GM12878 (cell line): Measurements from ENCODE around the gene PIEZO2. TPM values are rescaled to one million over a fixed set of nuclear protein-coding genes. Genes with fewer than 3 reads are reported as not detected.

Source experiments
- ATAC-seq: fragments of 200-7000 bp; cut with Tn5 transposase; 3 replicates; pipeline ENCODE4 v1.9.1; 2020; ENCODE audit warnings: mild to moderate bottlenecking, moderate library complexity
- BruUV-seq: library from RNA; stranded (reverse); fragments of 400-500 nt; replicated peaks from 2 replicates; lab custom pipeline; 2021; lab: Mats Ljungman, UMichigan
- CTCF ChIA-PET: fragments of 300-600 bp; sonication (Branson Sonifier 250); formaldehyde crosslinking; extraction: SDS; loops from one replicate; lab custom pipeline; 2021; ENCODE audit warnings: inconsistent platforms; lab: Yijun Ruan, JAX
- POLR2A ChIA-PET: fragments of 350-600 bp; formaldehyde crosslinking; extraction: SDS; loops from one replicate; lab custom pipeline; 2021; ENCODE audit warnings: inconsistent platforms; lab: Charles Lee
- RAD21 ChIA-PET: fragments of 300-600 bp; sonication (Branson Sonifier 250); formaldehyde crosslinking; loops from one replicate; lab custom pipeline; 2023; ENCODE audit warnings: antibody characterized with exemption; ENCODE audit not compliant: unreplicated experiment; lab: Charles Lee
- SMC1A ChIA-PET: fragments of 300-600 bp; sonication (Branson Sonifier 250); formaldehyde crosslinking; loops from one replicate; lab custom pipeline; 2023; ENCODE audit not compliant: unreplicated experiment, uncharacterized antibody; lab: Charles Lee
- DNase-seq: peaks from one replicate; pipeline ENCODE4 v3.0.0-alpha.2; 2011; ENCODE audit warnings: low read depth, low spot score
- FAIRE-seq: peaks from 3 replicates; lab custom pipeline; 2011; peaks lifted over from hg19 to GRCh38; lab: Jason Lieb, UNC
- H2AFZ ChIP-seq: 2 replicates; pipeline ENCODE4 v1.6.0; 2011; ENCODE audit warnings: low read depth, low read length, control low read depth; ENCODE audit not compliant: control insufficient read depth
- H3K27ac ChIP-seq: 2 replicates; pipeline ENCODE4 v1.5.1; 2011; ENCODE audit warnings: control low read depth; ENCODE audit not compliant: control insufficient read depth, insufficient read depth
- H3K27me3 ChIP-seq, 2 experiments: replicated peaks in 1 of 2; 2 replicates each; pipeline versions ENCODE4 v1.6.0 to v1.6.1; 2011; ENCODE audit warnings: low read length in 1 of 2; ENCODE audit not compliant: control insufficient read depth in 2 of 2, insufficient read depth in 2 of 2
- H3K36me3 ChIP-seq, 2 experiments: 2 replicates each; pipeline ENCODE4 v1.5.1; 2011; ENCODE audit warnings: low read length in 1 of 2; ENCODE audit not compliant: control insufficient read depth in 2 of 2, insufficient read depth in 2 of 2
- H3K4me1 ChIP-seq: 2 replicates; pipeline ENCODE4 v1.6.1; 2011; ENCODE audit warnings: mild to moderate bottlenecking, low read length, moderate library complexity, mixed read lengths; ENCODE audit not compliant: control insufficient read depth, insufficient read depth
- H3K4me2 ChIP-seq: 2 replicates; pipeline ENCODE4 v1.6.0; 2011; ENCODE audit warnings: control low read depth; ENCODE audit not compliant: control insufficient read depth, insufficient read depth
- H3K4me3 ChIP-seq: fragments of 200-600 bp; sonication (generic); 2 replicates; pipeline ENCODE4 v1.5.1; 2016
- H3K79me2 ChIP-seq: 2 replicates; pipeline ENCODE4 v1.6.0; 2011; ENCODE audit warnings: low read length; ENCODE audit not compliant: control insufficient read depth, insufficient read depth
- H3K9ac ChIP-seq: 2 replicates; pipeline ENCODE4 v1.8.0; 2011; ENCODE audit warnings: low read length, control low read depth, mixed read lengths; ENCODE audit not compliant: control insufficient read depth, insufficient read depth
- H3K9me3 ChIP-seq: replicated peaks from 3 replicates; pipeline ENCODE4 v1.5.1; 2011; ENCODE audit warnings: mild to moderate bottlenecking, low read length; ENCODE audit not compliant: control insufficient read depth, insufficient read depth
- H4K20me1 ChIP-seq: 2 replicates; pipeline ENCODE4 v1.6.0; 2011; ENCODE audit not compliant: control insufficient read depth, insufficient read depth
- BCL11A ChIP-seq: IDR thresholded peaks from 2 replicates; pipeline ENCODE4 v1.6.1; 2011; ENCODE audit warnings: low read depth, low read length
- BRCA1 ChIP-seq: IDR thresholded peaks from 2 replicates; pipeline ENCODE4 v1.6.1; 2011; ENCODE audit warnings: low read depth, low read length, improper control_type of control experiment
- FOXK2 ChIP-seq: fragments of 450-650 bp; IDR thresholded peaks from 2 replicates; pipeline ENCODE4 v1.6.1; 2017; ENCODE audit warnings: mild to moderate bottlenecking, moderate library complexity
- NFYB ChIP-seq: IDR thresholded peaks from 2 replicates; pipeline ENCODE4 v1.6.1; 2011; ENCODE audit warnings: low read depth, mild to moderate bottlenecking, low read length, improper control_type of control experiment, moderate library complexity; ENCODE audit not compliant: insufficient read depth
- POLR2AphosphoS5 ChIP-seq: IDR thresholded peaks from 2 replicates; pipeline ENCODE4 v1.6.1; 2011; ENCODE audit warnings: mild to moderate bottlenecking, low read length, inconsistent platforms
- SPI1 ChIP-seq: IDR thresholded peaks from 2 replicates; pipeline ENCODE4 v1.6.1; 2011; ENCODE audit warnings: low read depth, mild to moderate bottlenecking, low read length, moderate library complexity, borderline replicate concordance; ENCODE audit not compliant: insufficient read depth
- WGBS: methylation state at CpG from one replicate; pipeline ENCODE4 v1.1.6; 2016; ENCODE audit warnings: low lambda C conversion rate; ENCODE audit not compliant: insufficient replicate concordance, insufficient coverage; ENCODE audit errors: missing lambda C conversion rate; 5-methylcytosine and 5-hydroxymethylcytosine counted together
- in situ Hi-C: fragments of 300-500 bp; cut with MboI; formaldehyde crosslinking; loops from 9 replicates; pipeline ENCODE4 v1.14.3; 2018; ENCODE audit warnings: mixed read lengths
- intact Hi-C: fragments of 100-400 bp; cut with micrococcal nuclease; formaldehyde crosslinking; loops from one replicate; pipeline ENCODE4 v1.14.2; 2022; ENCODE audit not compliant: unreplicated experiment
- polyA plus RNA-seq, 11 experiments: library from polyadenylated mRNA; depleted of rRNA in 4 of 11; unstranded in 6 of 11; stranded (reverse) in 5 of 11; fragments of >200 nt; fragmentation: Nextera tagmentation in 4 of 11; fragmentation: Illumina TruSeq in 1 of 11; extraction: Ambion mirVana in 4 of 11; extraction: Trizol in 1 of 11; gene quantifications; 1 replicate in 1 of 11; 2 replicates in 10 of 11; pipeline versions ENCODE4 v1.2.1 to v1.2.3, GENCODE V29; 2011 to 2016; ENCODE audit warnings: inconsistent platforms in 2 of 11, missing spikeins in 2 of 11, low read depth in 1 of 11
- total RNA-seq, 4 experiments: library from RNA; depleted of rRNA in 3 of 4; stranded (reverse); fragments of >200 nt in 3 of 4; fragmentation: Illumina TruSeq in 1 of 4; extraction: Trizol in 1 of 4; gene quantifications; 2 replicates each; pipeline versions ENCODE4 v1.2.1 to v1.2.3, GENCODE V29; 2013 to 2021
- TF ChIP-seq, protein P1 (sequence below), 3 experiments: IDR thresholded peaks in 2 of 3; conservative IDR thresholded peaks in 1 of 3; 2 replicates each; pipeline ENCODE4 v1.5.1; 2011; ENCODE audit warnings: low read depth in 3 of 3, low read length in 3 of 3, mild to moderate bottlenecking in 3 of 3, control low read depth in 2 of 3, moderate library complexity in 2 of 3, inconsistent platforms in 1 of 3, mixed read lengths in 1 of 3; ENCODE audit not compliant: control insufficient read depth in 2 of 3, insufficient read depth in 1 of 3; ENCODE audit errors: extremely low read depth in 1 of 3

Gene PIEZO2
- total and polyA plus RNA-seq, 10 of the 15 experiments (the other 5 are each of a cell fraction or from before 2014, with no cell fraction given) = 6.7 to 42.3 (median 27.4) TPM

DNA sequence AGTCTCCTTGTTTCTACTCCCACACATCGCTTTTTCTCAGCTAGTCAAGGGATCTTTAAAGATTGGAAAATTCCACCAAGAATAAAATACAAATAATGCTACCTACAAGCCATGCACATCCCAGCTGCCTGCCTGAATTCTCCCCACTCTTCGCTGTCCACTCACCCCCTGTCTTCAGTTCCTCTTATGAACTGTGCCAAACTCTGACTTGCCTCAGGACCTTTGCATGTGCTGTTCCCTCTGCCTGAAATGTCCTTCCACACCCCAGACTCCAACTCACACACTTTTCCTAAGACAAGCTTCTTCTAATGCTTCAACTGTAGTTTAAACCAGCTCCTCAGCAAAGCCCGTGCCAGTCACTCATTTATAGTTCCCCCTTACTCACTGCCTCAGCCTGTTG is 363.6 kb downstream of the PIEZO2 start:
- DNase-seq (no peak), FAIRE-seq (no peak)
- no peaks in the 10 kb centered on the region for H3K27me3 ChIP-seq
- H3K4me2 ChIP-seq = no peak overlapping the region
- no peak overlapping the region for H3K27ac ChIP-seq
- intact Hi-C loops (loop anchor here (2.0 to 10.0 kb wide), 3 partner anchors 65 to 223 kb away; no protein-coding TSS in a partner anchor), in situ Hi-C loops (loop anchor here (5.0 to 10.0 kb wide), 2 partner anchors 372 to 729 kb away; no protein-coding TSS in a partner anchor)
- POLR2A ChIA-PET = interaction anchor here (0.9 to 1.0 kb wide), 2 partner anchors 65 to 364 kb away, joined by 3 to 9 read pairs; no protein-coding TSS in a partner anchor
- H3K4me3 ChIP-seq = no peak overlapping the region
- H3K9me3 ChIP-seq = no peaks in the 10 kb centered on the region
- no peaks in the 10 kb centered on the region; the same call in 1 of the 2 replicates for H3K4me1 ChIP-seq
- RAD21 ChIA-PET = interaction anchor here (0.9 to 5.8 kb wide), 9 partner anchors 8 to 377 kb away, joined by 3 to 45 read pairs (median 10); no protein-coding TSS in a partner anchor
- peaks cover 0 to 5% of the 10 kb centered on the region in 2 experiments; a peak in 1 of 4 replicates for H3K36me3 ChIP-seq
- H4K20me1 ChIP-seq = no peaks in the 10 kb centered on the region
- 46% methylated on average over 3 of the region's 3 CpGs for WGBS
- CTCF ChIA-PET = interaction anchor here (1.0 to 8.6 kb wide), 19 partner anchors 9 to 525 kb away, joined by 3 to 108 read pairs (median 8); no protein-coding TSS in a partner anchor
- H2AFZ ChIP-seq = no peak overlapping the region
- BruUV-seq = no TSS peak
- no peaks in the 10 kb centered on the region for H3K79me2 ChIP-seq
- no peak for TF ChIP-seq BRCA1
- peak; percentile 31; the same call in 1 of the 2 replicates for TF ChIP-seq SPI1
- TF ChIP-seq, all 136 proteins: peak for 1
- ATAC-seq = no peak
- no peak overlapping the region for H3K9ac ChIP-seq
- SMC1A ChIA-PET = interaction anchor here (1.3 to 9.0 kb wide), 10 partner anchors 9 to 767 kb away, joined by 5 to 120 read pairs (median 10); partner anchors contain the start of gene PIEZO2

DNA sequence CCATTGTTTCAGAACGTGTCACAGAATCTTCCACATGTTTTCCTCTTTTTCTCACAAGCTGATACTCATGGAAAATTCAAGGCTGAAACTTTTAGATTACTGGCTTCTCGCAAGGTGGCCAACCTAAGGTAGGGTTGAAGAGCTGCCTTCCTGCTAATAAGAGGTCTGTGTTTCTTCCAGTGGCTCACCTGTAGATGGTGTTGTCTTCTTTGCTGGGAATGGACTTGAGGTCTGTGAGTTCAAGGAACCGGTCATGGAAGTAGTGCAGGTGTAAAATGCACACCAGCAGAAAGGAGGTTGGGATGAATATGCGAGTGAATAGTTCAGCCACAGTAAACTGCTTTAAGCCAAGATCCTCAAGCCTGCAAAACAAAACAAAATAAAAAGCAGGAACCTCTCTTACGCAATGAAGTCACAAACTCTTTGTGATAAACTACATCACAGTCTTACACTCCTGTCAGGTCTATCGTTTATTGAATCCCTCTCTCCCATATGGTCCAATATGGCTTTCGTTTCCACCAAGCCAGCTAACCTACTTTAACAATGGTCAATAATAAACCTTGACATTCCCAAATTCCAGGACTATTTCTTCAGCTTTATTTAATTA is 364.7 kb downstream of the PIEZO2 start:
- no peak for TF ChIP-seq BRCA1
- peak; percentile 40; the same call in 1 of the 2 replicates for TF ChIP-seq POLR2AphosphoS5
- no peak for TF ChIP-seq FOXK2
- no peak for TF ChIP-seq NFYB
- TF ChIP-seq BCL11A = no peak
- TF ChIP-seq, protein P1, sequence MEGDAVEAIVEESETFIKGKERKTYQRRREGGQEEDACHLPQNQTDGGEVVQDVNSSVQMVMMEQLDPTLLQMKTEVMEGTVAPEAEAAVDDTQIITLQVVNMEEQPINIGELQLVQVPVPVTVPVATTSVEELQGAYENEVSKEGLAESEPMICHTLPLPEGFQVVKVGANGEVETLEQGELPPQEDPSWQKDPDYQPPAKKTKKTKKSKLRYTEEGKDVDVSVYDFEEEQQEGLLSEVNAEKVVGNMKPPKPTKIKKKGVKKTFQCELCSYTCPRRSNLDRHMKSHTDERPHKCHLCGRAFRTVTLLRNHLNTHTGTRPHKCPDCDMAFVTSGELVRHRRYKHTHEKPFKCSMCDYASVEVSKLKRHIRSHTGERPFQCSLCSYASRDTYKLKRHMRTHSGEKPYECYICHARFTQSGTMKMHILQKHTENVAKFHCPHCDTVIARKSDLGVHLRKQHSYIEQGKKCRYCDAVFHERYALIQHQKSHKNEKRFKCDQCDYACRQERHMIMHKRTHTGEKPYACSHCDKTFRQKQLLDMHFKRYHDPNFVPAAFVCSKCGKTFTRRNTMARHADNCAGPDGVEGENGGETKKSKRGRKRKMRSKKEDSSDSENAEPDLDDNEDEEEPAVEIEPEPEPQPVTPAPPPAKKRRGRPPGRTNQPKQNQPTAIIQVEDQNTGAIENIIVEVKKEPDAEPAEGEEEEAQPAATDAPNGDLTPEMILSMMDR (IDR thresholded peaks at IDR 0.05 in 2 of 3, conservative IDR thresholded peaks at IDR 0.05 in 1 of 3; ENCODE audit: control insufficient read depth in 2 of 3, extremely low read depth in 1 of 3, insufficient read depth in 1 of 3, low read depth in 3 of 3, low read length in 3 of 3) = peak in 2 of 3 experiments; percentile 15 to 16; a peak in 2 of 6 replicates
- DNase-seq (no peak), ATAC-seq (no peak), FAIRE-seq (no peak)
- Histone ChIP-seq H3K36me3 (peaks cover 0 to 10% of the 10 kb centered on the region in 2 experiments; a peak in 1 of 4 replicates), H3K9ac (no peak overlapping the region), H3K79me2 (no peaks in the 10 kb centered on the region), H3K4me2 (no peak overlapping the region), H3K27me3 (no peaks in the 10 kb centered on the region), H2AFZ (no peak overlapping the region), H3K4me1 (no peaks in the 10 kb centered on the region; the same call in 1 of the 2 replicates), H4K20me1 (no peaks in the 10 kb centered on the region), H3K4me3 (no peak overlapping the region), H3K9me3 (no peaks in the 10 kb centered on the region), H3K27ac (no peak overlapping the region)
- WGBS = 39% methylated on average over 7 of the region's 7 CpGs
- no TSS peak for BruUV-seq
- intact Hi-C loops = loop anchor here (5.0 to 10.0 kb wide), 2 partner anchors 170 to 222 kb away; no protein-coding TSS in a partner anchor
- SMC1A ChIA-PET = interaction anchor here (0.7 to 9.0 kb wide), 7 partner anchors 8 to 406 kb away, joined by 4 to 120 read pairs (median 11); partner anchors contain the start of gene PIEZO2
- RAD21 ChIA-PET = interaction anchor here (4.8 to 5.8 kb wide), 2 partner anchors 370 to 378 kb away, joined by 17 to 45 read pairs; no protein-coding TSS in a partner anchor
- CTCF ChIA-PET = interaction anchor here (0.9 to 8.6 kb wide), 7 partner anchors 67 to 370 kb away, joined by 3 to 108 read pairs (median 7); no protein-coding TSS in a partner anchor
- POLR2A ChIA-PET = no interaction called here
- in situ Hi-C loops = loop anchor here (5.0 to 10.0 kb wide), 2 partner anchors 373 to 730 kb away; no protein-coding TSS in a partner anchor
